GM23338 (cell line): ENCODE measurements around the gene NIPAL1. TPM values are rescaled to one million over a fixed set of nuclear protein-coding genes. Genes with fewer than 3 reads are reported as not detected.

ENCODE experiments used
- ATAC-seq: fragments of 200-7000 bp; cut with Tn5 transposase; 3 replicates; pipeline ENCODE4 v1.9.1; 2020
- DNase-seq: peaks from one replicate; pipeline ENCODE4 v3.0.0-alpha.2; 2015; ENCODE audit warnings: low spot score
- H2AFZ ChIP-seq: fragments of 200-600 bp; sonication (generic); 2 replicates; pipeline ENCODE4 v1.8.0; 2016; ENCODE audit warnings: antibody characterized with exemption, mild to moderate bottlenecking, moderate library complexity
- H3F3A ChIP-seq: fragments of 200-600 bp; sonication (generic); replicated peaks from 2 replicates; pipeline ENCODE4 v1.8.0; 2017; ENCODE audit warnings: antibody characterized with exemption, mixed run types, low read depth
- H3K27ac ChIP-seq: fragments of 200-600 bp; sonication (generic); 2 replicates; pipeline ENCODE4 v1.6.1; 2016; ENCODE audit warnings: low read depth
- H3K27me3 ChIP-seq: fragments of 200-600 bp; sonication (generic); 2 replicates; pipeline ENCODE4 v1.8.0; 2016; ENCODE audit warnings: mild to moderate bottlenecking, mixed run types, moderate library complexity; ENCODE audit not compliant: insufficient read depth
- H3K36me3 ChIP-seq: fragments of 200-600 bp; sonication (generic); 2 replicates; pipeline ENCODE4 v1.8.0; 2016; ENCODE audit warnings: mild to moderate bottlenecking; ENCODE audit not compliant: insufficient read depth
- H3K4me1 ChIP-seq: fragments of 200-600 bp; sonication (generic); 2 replicates; pipeline ENCODE4 v1.8.0; 2016; ENCODE audit warnings: mild to moderate bottlenecking, moderate library complexity; ENCODE audit not compliant: insufficient read depth
- H3K4me2 ChIP-seq: fragments of 200-600 bp; sonication (generic); 2 replicates; pipeline ENCODE4 v1.7.1; 2017; ENCODE audit warnings: mixed run types
- H3K4me3 ChIP-seq: fragments of 200-600 bp; sonication (generic); 2 replicates; pipeline ENCODE4 v1.6.1; 2016; ENCODE audit warnings: mixed run types
- H3K79me2 ChIP-seq: fragments of 200-600 bp; sonication (generic); replicated peaks from 2 replicates; pipeline ENCODE4 v1.8.0; 2017; ENCODE audit warnings: mild to moderate bottlenecking; ENCODE audit not compliant: insufficient read depth
- H3K9me2 ChIP-seq: fragments of 200-600 bp; sonication (generic); 2 replicates; pipeline ENCODE4 v1.8.0; 2017; ENCODE audit not compliant: insufficient read depth
- H4K20me1 ChIP-seq: fragments of 200-600 bp; sonication (generic); replicated peaks from 2 replicates; pipeline ENCODE4 v1.8.0; 2017; ENCODE audit warnings: mild to moderate bottlenecking; ENCODE audit not compliant: insufficient read depth
- H3K27ac Mint-ChIP-seq: 2 replicates; pipeline ENCODE4 v1.8.0; 2020; ENCODE audit warnings: inconsistent platforms, mild to moderate bottlenecking, moderate library complexity, mixed read lengths
- H3K27me3 Mint-ChIP-seq: 3 replicates; pipeline ENCODE4 v1.8.0; 2022; ENCODE audit warnings: low read depth, mild to moderate bottlenecking, moderate library complexity, mixed read lengths, inconsistent platforms; ENCODE audit not compliant: insufficient read depth, poor library complexity
- H3K36me3 Mint-ChIP-seq: 3 replicates; pipeline ENCODE4 v1.8.0; 2021; ENCODE audit warnings: low read depth, mild to moderate bottlenecking, inconsistent platforms, moderate library complexity, mixed read lengths
- H3K4me1 Mint-ChIP-seq: 3 replicates; pipeline ENCODE4 v1.8.0; 2020; ENCODE audit warnings: mild to moderate bottlenecking, inconsistent platforms, mixed read lengths
- H3K4me3 Mint-ChIP-seq: 3 replicates; pipeline ENCODE4 v1.8.0; 2021; ENCODE audit warnings: moderate library complexity, mild to moderate bottlenecking, inconsistent platforms, mixed read lengths
- H3K9me3 Mint-ChIP-seq: 3 replicates; pipeline ENCODE4 v1.8.0; 2020; ENCODE audit warnings: moderate library complexity, mild to moderate bottlenecking, inconsistent platforms, mixed read lengths
- CREB1 ChIP-seq: fragments of 250-450 bp; sonication (Bioruptor Pico); IDR thresholded peaks from 2 replicates; pipeline ENCODE4 v1.5.0; 2020; ENCODE audit warnings: low read depth, mild to moderate bottlenecking, moderate library complexity
- EZH2 ChIP-seq: fragments of 200-600 bp; sonication (generic); IDR thresholded peaks from one replicate; pipeline ENCODE4 v1.8.0; 2017; ENCODE audit warnings: antibody characterized with exemption, mild to moderate bottlenecking, low read depth; ENCODE audit not compliant: unreplicated experiment
- EZH2phosphoT487 ChIP-seq: fragments of 200-600 bp; sonication (generic); IDR thresholded peaks from one replicate; pipeline ENCODE4 v1.8.1; 2018; ENCODE audit warnings: antibody characterized with exemption; ENCODE audit not compliant: unreplicated experiment
- JUNB ChIP-seq: IDR thresholded peaks from one replicate; pipeline ENCODE4 v1.6.1; 2016; ENCODE audit warnings: antibody characterized with exemption; ENCODE audit not compliant: unreplicated experiment
- NANOG ChIP-seq: IDR thresholded peaks from 2 replicates; pipeline ENCODE4 v1.6.1; 2016; ENCODE audit warnings: antibody characterized with exemption, borderline replicate concordance
- POLR2AphosphoS5 ChIP-seq: IDR thresholded peaks from 2 replicates; pipeline ENCODE4 v1.6.1; 2016; ENCODE audit warnings: antibody characterized with exemption, low read depth
- STAT1 ChIP-seq: IDR thresholded peaks from one replicate; pipeline ENCODE4 v1.6.1; 2016; ENCODE audit warnings: antibody characterized with exemption; ENCODE audit not compliant: unreplicated experiment
- ZNF114 ChIP-seq: fragments of 250-450 bp; sonication (Bioruptor Pico); IDR thresholded peaks from 2 replicates; pipeline ENCODE4 v1.5.0; 2020; ENCODE audit warnings: mild to moderate bottlenecking, moderate library complexity
- ZNF331 ChIP-seq: fragments of 250-450 bp; sonication (Bioruptor Pico); IDR thresholded peaks from 2 replicates; pipeline ENCODE4 v1.5.0; 2020; ENCODE audit warnings: low read depth, mild to moderate bottlenecking, moderate library complexity
- polyA plus RNA-seq: library from polyadenylated mRNA; unstranded; fragments of >200 nt; fragmentation: Nextera tagmentation; extraction: Ambion mirVana; gene quantifications from 2 replicates; pipeline ENCODE4 v1.2.1, GENCODE V29; 2016
- total RNA-seq: library from RNA; depleted of rRNA; stranded (reverse); fragments of >200 nt; shearing (Covaris generic); gene quantifications from 2 replicates; pipeline ENCODE4 v1.2.3, GENCODE V29; 2014
- TF ChIP-seq, protein P1 (sequence below), 2 experiments: fragments of 200-600 bp in 1 of 2; sonication (generic) in 1 of 2; conservative IDR thresholded peaks; 2 replicates each; pipeline versions ENCODE4 v1.5.1 to v1.6.1; 2016 to 2017; ENCODE audit warnings: antibody characterized with exemption in 2 of 2, low read depth in 2 of 2, mild to moderate bottlenecking in 2 of 2, moderate library complexity in 1 of 2
- TF ChIP-seq, protein P2 (sequence below): fragments of 250-450 bp; sonication (Bioruptor Pico); IDR thresholded peaks from 2 replicates; pipeline ENCODE4 v1.5.0; 2020; ENCODE audit warnings: mild to moderate bottlenecking, moderate library complexity
- TF ChIP-seq, protein P3 (sequence below): IDR thresholded peaks from 2 replicates; pipeline ENCODE4 v1.6.1; 2016; ENCODE audit warnings: antibody characterized with exemption
- TF ChIP-seq, protein P4 (sequence below): IDR thresholded peaks from one replicate; pipeline ENCODE4 v1.6.1; 2018; ENCODE audit warnings: antibody characterized with exemption; ENCODE audit not compliant: unreplicated experiment

The NIPAL1 gene
- total and polyA plus RNA-seq, 2 experiments from 2014 or later, result 5.3 to 8.2 TPM

DNA sequence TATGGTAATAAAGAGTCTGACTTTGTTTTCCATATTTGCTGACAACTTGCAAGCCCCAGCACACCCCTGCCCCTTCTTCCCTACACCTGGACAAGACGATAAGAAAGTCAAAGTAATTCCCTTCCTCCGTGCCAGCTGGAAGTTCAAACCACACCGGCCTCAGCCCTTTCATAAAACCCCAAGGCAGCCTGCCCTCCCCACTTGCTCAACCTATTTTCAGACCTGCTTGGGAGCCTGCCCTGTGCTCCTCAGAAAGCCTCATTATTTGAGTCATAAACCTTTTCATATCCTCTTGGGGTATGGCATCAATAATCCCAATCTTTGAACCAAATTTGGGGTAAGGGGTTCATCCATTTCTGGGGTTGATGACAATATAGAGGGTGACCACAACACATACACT, 29.5 kb downstream of the NIPAL1 start:
- no peak for DNase-seq
- no peaks in the 10 kb centered on the region; the same call in 2 of the 3 replicates for H3K36me3 Mint-ChIP-seq
- 0 out of 2 replicates have a peak, but pooled peaks cover 5% of the 10 kb centered on the region for H3F3A ChIP-seq
- H3K9me3 Mint-ChIP-seq, result no peaks in the 10 kb centered on the region
- H2AFZ ChIP-seq, result no peak overlapping the region
- H3K27ac Mint-ChIP-seq, result no peak overlapping the region
- peaks cover 11% of the 10 kb centered on the region; the same call in 1 of the 2 replicates for H3K9me2 ChIP-seq
- TF ChIP-seq, protein P1, sequence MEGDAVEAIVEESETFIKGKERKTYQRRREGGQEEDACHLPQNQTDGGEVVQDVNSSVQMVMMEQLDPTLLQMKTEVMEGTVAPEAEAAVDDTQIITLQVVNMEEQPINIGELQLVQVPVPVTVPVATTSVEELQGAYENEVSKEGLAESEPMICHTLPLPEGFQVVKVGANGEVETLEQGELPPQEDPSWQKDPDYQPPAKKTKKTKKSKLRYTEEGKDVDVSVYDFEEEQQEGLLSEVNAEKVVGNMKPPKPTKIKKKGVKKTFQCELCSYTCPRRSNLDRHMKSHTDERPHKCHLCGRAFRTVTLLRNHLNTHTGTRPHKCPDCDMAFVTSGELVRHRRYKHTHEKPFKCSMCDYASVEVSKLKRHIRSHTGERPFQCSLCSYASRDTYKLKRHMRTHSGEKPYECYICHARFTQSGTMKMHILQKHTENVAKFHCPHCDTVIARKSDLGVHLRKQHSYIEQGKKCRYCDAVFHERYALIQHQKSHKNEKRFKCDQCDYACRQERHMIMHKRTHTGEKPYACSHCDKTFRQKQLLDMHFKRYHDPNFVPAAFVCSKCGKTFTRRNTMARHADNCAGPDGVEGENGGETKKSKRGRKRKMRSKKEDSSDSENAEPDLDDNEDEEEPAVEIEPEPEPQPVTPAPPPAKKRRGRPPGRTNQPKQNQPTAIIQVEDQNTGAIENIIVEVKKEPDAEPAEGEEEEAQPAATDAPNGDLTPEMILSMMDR (conservative IDR thresholded peaks at IDR 0.05; ENCODE audit: low read depth in 2 of 2), result no peak
- TF ChIP-seq STAT1 (no peak), NANOG (no peak), POLR2AphosphoS5 (no peak), ZNF331 (CRISPR knock-in tag) (no peak), JUNB (no peak), EZH2phosphoT487 (no peak), ZNF114 (CRISPR knock-in tag) (no peak), CREB1 (CRISPR knock-in tag) (no peak), EZH2 (no peak)
- TF ChIP-seq, protein P2, sequence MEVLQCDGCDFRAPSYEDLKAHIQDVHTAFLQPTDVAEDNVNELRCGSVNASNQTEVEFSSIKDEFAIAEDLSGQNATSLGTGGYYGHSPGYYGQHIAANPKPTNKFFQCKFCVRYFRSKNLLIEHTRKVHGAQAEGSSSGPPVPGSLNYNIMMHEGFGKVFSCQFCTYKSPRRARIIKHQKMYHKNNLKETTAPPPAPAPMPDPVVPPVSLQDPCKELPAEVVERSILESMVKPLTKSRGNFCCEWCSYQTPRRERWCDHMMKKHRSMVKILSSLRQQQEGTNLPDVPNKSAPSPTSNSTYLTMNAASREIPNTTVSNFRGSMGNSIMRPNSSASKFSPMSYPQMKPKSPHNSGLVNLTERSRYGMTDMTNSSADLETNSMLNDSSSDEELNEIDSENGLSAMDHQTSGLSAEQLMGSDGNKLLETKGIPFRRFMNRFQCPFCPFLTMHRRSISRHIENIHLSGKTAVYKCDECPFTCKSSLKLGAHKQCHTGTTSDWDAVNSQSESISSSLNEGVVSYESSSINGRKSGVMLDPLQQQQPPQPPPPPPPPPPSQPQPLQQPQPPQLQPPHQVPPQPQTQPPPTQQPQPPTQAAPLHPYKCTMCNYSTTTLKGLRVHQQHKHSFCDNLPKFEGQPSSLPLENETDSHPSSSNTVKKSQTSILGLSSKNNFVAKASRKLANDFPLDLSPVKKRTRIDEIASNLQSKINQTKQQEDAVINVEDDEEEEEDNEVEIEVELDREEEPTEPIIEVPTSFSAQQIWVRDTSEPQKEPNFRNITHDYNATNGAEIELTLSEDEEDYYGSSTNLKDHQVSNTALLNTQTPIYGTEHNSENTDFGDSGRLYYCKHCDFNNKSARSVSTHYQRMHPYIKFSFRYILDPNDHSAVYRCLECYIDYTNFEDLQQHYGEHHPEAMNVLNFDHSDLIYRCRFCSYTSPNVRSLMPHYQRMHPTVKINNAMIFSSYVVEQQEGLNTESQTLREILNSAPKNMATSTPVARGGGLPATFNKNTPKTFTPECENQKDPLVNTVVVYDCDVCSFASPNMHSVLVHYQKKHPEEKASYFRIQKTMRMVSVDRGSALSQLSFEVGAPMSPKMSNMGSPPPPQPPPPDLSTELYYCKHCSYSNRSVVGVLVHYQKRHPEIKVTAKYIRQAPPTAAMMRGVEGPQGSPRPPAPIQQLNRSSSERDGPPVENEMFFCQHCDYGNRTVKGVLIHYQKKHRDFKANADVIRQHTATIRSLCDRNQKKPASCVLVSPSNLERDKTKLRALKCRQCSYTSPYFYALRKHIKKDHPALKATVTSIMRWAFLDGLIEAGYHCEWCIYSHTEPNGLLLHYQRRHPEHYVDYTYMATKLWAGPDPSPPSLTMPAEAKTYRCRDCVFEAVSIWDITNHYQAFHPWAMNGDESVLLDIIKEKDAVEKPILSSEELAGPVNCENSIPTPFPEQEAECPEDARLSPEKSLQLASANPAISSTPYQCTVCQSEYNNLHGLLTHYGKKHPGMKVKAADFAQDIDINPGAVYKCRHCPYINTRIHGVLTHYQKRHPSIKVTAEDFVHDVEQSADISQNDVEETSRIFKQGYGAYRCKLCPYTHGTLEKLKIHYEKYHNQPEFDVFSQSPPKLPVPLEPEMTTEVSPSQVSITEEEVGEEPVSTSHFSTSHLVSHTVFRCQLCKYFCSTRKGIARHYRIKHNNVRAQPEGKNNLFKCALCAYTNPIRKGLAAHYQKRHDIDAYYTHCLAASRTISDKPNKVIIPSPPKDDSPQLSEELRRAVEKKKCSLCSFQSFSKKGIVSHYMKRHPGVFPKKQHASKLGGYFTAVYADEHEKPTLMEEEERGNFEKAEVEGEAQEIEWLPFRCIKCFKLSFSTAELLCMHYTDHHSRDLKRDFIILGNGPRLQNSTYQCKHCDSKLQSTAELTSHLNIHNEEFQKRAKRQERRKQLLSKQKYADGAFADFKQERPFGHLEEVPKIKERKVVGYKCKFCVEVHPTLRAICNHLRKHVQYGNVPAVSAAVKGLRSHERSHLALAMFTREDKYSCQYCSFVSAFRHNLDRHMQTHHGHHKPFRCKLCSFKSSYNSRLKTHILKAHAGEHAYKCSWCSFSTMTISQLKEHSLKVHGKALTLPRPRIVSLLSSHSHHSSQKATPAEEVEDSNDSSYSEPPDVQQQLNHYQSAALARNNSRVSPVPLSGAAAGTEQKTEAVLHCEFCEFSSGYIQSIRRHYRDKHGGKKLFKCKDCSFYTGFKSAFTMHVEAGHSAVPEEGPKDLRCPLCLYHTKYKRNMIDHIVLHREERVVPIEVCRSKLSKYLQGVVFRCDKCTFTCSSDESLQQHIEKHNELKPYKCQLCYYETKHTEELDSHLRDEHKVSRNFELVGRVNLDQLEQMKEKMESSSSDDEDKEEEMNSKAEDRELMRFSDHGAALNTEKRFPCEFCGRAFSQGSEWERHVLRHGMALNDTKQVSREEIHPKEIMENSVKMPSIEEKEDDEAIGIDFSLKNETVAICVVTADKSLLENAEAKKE (CRISPR knock-in tag), result no peak
- TF ChIP-seq, protein P3, sequence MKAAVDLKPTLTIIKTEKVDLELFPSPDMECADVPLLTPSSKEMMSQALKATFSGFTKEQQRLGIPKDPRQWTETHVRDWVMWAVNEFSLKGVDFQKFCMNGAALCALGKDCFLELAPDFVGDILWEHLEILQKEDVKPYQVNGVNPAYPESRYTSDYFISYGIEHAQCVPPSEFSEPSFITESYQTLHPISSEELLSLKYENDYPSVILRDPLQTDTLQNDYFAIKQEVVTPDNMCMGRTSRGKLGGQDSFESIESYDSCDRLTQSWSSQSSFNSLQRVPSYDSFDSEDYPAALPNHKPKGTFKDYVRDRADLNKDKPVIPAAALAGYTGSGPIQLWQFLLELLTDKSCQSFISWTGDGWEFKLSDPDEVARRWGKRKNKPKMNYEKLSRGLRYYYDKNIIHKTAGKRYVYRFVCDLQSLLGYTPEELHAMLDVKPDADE, result no peak
- TF ChIP-seq, protein P4, sequence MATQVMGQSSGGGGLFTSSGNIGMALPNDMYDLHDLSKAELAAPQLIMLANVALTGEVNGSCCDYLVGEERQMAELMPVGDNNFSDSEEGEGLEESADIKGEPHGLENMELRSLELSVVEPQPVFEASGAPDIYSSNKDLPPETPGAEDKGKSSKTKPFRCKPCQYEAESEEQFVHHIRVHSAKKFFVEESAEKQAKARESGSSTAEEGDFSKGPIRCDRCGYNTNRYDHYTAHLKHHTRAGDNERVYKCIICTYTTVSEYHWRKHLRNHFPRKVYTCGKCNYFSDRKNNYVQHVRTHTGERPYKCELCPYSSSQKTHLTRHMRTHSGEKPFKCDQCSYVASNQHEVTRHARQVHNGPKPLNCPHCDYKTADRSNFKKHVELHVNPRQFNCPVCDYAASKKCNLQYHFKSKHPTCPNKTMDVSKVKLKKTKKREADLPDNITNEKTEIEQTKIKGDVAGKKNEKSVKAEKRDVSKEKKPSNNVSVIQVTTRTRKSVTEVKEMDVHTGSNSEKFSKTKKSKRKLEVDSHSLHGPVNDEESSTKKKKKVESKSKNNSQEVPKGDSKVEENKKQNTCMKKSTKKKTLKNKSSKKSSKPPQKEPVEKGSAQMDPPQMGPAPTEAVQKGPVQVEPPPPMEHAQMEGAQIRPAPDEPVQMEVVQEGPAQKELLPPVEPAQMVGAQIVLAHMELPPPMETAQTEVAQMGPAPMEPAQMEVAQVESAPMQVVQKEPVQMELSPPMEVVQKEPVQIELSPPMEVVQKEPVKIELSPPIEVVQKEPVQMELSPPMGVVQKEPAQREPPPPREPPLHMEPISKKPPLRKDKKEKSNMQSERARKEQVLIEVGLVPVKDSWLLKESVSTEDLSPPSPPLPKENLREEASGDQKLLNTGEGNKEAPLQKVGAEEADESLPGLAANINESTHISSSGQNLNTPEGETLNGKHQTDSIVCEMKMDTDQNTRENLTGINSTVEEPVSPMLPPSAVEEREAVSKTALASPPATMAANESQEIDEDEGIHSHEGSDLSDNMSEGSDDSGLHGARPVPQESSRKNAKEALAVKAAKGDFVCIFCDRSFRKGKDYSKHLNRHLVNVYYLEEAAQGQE, result no peak
- H3K4me3 Mint-ChIP-seq, result no peak overlapping the region
- ATAC-seq, result no peak
- H3K27me3 ChIP-seq, result no peaks in the 10 kb centered on the region
- no peaks in the 10 kb centered on the region for H4K20me1 ChIP-seq
- no peaks in the 10 kb centered on the region for H3K79me2 ChIP-seq
- H3K4me2 ChIP-seq, result no peak overlapping the region
- H3K4me3 ChIP-seq, result no peak overlapping the region
- no peak overlapping the region for H3K27ac ChIP-seq
- H3K36me3 ChIP-seq, result no peaks in the 10 kb centered on the region
- H3K27me3 Mint-ChIP-seq, result peaks cover 2% of the 10 kb centered on the region
- peaks cover 23% of the 10 kb centered on the region for H3K4me1 Mint-ChIP-seq
- peaks cover 13% of the 10 kb centered on the region for H3K4me1 ChIP-seq
